NCI-H2227 treated with DMSO at 0.1 percent for 48 hours (cell line): ENCODE results near the gene B4GALT2.

Experiments
- DNase-seq: peaks from one replicate; lab custom pipeline; 2025; lab: John Stamatoyannopoulos, UW

Gene B4GALT2, protein sequence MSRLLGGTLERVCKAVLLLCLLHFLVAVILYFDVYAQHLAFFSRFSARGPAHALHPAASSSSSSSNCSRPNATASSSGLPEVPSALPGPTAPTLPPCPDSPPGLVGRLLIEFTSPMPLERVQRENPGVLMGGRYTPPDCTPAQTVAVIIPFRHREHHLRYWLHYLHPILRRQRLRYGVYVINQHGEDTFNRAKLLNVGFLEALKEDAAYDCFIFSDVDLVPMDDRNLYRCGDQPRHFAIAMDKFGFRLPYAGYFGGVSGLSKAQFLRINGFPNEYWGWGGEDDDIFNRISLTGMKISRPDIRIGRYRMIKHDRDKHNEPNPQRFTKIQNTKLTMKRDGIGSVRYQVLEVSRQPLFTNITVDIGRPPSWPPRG

DNA sequence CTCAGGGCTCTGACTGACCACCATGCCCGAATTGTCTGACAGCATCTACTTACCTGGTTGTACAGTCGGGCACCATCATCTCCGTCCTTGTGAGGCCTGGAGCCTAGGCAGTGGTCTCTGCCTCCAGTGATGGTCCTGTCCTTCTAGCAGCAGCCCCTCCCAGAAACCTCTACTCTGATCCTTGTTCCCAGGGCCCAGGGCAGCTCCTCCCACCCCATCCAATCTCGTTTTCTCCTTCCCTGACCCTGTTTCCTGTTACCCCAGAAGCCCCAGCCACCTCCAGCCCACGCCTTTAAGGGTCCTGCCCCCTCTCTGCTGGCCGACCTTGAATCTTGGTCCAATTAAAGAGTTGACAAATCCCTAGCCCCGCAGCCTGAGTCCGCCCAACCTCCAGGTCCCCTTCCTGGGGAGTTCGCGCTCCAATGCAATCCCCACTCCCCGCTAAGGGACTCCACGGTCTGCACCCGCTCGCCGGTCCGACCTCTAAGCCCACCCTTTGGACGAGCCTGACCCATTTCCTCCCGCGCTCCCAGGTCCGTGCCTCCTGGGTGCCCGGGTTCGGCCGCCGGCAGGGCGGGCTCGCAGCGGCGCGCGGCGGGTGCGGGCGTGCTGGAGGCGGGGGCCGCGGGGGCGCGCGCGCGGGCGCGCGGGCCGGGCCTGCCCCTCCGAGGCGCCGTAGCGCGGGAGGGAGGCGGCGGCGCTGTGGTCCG lies at the start of gene B4GALT2:
Gene B4GALT2 (plus strand): TSS at position 660 of the 710 bp plus-strand sequence. CDS start 1,951 bp downstream, outside the sequence.
- no peak for DNase-seq

DNA sequence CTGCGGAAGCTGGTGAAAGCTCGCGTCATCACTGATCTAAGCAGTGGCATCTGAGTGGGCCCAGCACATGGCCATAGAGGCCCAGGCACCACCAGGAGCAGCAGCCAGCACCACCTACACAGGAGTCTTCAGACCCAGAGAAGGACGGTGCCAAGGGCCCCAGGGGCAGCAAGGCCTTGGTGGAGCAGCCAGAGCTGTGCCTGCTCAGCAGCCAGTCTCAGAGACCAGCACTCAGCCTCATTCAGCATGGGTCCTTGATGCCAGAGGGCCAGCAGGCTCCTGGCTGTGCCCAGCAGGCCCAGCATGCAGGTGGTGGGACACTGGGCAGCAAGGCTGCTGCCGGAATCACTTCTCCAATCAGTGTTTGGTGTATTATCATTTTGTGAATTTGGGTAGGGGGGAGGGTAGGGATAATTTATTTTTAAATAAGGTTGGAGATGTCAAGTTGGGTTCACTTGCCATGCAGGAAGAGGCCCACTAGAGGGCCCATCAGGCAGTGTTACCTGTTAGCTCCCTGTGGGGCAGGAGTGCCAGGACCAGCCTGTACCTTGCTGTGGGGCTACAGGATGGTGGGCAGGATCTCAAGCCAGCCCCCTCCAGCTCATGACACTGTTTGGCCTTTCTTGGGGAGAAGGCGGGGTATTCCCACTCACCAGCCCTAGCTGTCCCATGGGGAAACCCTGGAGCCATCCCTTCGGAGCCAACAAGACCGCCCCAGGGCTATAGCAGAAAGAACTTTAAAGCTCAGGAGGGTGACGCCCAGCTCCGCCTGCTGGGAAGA lies 48.7 kb upstream of the B4GALT2 start:
- DNase-seq: no peak

DNA sequence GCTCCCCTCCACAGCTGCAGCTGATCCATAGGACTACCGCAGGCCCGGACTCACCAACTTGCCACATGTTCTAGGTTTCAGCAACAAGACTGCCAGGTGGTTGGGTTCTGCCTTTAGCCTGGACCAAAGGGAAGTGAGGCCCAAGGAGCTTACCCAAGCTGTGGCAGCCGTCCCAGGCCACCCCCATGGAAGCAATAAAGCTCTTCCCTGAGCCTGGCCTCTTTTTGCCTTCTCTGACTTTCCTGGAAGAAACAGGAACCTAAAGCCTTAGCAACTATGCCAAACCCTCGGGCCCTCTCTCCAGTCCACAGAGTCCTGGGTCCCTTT lies 48.1 kb upstream of the B4GALT2 start:
- DNase-seq: no peak

DNA sequence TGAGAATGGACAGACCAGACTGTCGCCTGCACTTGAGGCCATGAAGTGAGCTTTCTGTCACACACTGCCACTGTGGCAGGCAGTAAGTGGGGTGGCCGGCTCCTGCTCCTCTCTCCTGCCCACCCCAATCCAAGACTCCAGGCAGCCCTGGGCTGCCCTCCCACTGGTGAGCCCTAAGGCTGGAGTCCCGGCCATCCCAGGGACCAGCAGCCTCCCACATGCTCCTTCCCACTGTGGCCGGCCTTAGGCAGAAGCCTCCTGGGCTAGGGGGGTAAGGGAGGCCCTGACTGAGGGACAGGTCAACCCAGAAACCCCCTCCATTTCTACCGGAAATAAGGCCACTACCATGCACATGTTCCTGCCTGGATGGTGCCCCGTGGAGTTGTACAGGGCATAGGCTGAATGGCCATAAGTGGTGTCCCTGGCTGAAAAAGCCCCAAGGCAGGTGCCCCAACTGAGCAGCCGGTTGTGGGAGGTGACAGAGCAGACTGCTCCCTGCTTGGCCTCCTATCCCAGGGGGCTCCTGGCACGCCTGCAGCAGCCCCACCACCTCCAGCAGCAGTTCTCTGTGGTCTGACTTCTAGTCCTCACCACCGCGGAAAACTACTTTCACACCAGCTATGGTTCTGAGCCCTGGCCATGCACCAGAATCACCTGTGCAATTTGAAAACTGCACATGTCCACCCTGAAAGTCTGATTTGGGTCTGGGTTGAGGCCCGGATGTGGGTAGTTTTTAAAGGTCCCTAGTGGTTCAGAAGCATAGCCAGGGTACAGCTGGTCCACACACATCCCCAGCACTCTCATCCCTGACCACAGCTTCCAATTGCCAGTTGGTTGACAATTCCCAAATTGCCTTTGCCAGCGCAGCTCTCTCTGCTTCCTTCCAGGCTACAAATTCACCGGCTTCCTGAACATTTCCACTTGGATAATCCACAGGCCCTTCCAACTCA lies 47.0 kb upstream of the B4GALT2 start:
- DNase-seq: no peak

DNA sequence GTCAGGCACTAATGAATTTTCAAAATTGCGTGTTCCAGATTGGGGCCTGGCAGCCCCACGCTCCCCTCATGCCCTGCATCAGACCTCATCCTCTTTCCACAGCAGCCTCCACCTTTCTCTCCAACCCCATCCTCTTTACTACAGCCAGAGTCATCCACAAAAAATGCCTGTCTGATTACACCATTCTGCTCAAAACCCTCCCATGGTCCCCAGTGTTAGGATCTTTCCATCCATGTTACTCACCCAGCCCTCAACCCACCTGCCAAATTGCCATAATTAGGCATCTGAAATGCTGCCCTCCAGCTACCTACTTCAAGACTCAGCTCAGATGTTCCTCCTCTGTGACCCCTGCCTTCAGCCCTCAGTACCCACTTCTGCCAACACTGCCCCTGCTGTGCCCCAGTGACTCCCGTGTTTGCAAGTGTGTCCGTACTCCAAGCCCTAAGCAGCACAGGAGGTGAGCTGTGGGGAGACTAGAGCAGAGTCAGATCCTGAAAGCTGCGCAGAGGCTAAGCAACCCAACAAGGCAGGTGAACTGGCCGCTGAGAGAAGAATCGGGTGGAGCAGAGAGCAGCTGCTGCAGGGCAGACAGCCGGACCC lies 46.1 kb upstream of the B4GALT2 start:
- no peak for DNase-seq

DNA sequence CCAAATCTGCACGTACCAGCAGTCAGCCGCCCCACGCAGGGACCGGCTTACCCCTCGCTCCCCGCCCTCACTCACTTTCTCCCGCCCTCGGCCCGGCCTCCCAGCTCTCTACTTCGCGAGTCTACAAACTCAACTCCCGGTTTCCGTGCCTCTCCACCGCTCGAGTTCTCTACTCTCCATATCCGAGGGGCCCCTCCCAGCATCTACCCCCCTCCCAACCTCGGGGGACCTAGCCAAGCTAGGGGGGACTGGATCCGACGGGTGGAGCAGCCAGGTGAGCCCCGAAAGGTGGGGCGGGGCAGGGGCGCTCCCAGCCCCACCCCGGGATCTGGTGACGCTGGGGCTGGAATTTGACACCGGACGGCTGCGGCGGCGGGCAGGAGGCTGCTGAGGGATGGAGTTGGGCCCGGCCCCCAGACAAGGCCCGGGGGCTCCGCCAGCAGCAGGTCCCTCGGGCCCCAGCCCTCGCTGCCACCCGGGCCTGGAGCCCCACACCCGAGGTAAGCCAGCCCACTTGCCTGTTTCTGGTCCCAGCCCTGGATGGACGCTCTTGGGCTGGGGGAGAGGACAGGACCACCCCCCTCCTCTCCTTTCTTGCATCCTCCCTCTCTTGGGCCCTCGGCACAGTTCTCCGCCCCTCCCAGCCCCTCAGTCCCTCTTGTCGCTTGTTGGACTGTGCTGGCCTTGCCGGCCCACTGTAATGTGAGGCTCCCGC lies 45.5 kb upstream of the B4GALT2 start, which contains the start of gene ARTN:
Gene ARTN (plus strand): TSS at position 416 of the 715 bp plus-strand sequence. CDS start 1,856 bp downstream, outside the sequence.
- no peak for DNase-seq

DNA sequence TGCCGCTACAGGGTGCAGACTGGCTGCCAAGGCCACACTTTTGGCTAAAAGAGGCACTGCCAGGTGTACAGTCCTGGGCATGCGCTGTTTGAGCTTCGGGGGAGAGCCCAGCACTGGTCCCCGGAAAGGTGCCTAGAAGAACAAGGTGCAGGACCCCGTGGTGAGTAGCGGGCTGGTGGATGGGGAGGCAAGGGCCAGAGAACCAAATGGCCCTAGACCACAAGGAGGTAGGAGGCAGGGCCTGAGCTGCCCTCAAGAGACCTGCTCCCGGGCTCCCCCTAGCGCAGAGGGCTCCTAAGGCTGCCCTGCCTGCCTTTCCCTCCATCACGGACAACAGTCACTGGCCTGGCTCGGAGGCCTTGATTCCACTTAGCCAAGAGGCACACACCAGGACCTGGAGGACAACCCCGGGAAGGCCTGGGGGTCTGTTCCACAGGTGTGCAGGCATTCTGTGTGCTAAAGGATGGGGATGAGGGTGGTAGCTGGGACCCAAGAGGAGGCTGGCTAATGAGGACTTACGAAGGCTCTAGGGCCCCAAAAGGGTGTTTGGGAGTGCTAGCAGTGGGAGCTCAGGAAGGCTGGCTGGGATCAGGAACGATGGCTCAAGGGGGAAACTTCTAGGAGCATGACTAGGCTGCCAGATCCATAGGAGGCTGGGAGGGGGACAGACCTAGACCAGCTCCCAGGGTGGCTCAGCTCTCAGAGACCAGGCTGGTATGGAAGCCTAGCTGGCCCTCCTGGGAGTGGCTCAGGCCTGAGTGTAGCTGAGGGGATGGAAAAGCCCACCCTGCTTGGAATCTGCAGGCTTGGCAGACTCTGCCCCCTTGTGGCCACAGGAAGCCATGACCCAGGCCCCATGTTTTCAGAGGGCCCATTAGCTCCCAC lies 44.7 kb upstream of the B4GALT2 start:
- peak; percentile 78 for DNase-seq

DNA sequence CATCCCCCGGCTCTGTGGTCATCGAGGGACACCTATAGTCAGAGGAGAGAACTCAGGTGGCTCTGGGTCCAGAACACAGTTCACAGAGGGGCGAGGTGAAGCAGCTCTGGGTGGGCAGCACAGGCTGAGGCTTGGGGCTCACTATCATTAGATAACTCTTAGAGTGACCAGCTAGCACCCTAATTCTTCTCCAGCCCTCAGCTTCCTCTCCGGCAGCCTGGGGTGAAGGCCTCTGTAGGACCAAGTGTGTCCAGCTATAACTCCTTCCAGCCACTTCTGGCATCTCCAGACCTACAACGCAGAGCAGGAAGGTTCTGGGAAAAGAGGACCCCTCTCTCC lies 44.1 kb upstream of the B4GALT2 start:
- no peak for DNase-seq

DNA sequence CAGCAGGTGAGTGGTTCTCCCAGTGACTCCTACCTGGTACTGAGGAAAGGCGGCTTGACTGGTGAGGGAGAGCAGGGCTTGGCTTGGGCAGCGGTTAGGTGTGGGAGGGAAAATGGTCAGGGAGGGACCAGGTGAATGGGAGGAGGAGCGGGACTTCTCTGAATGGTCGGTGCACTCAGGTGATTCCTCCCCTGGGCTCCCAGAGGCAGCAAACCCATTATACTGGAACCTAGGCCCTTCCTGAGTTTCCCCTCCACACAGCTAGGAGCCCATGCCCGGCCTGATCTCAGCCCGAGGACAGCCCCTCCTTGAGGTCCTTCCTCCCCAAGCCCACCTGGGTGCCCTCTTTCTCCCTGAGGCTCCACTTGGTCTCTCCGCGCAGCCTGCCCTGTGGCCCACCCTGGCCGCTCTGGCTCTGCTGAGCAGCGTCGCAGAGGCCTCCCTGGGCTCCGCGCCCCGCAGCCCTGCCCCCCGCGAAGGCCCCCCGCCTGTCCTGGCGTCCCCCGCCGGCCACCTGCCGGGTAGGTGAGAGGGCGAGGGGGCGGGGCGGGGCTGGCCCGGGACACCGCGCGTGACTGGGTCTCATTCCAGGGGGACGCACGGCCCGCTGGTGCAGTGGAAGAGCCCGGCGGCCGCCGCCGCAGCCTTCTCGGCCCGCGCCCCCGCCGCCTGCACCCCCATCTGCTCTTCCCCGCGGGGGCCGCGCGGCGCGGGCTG lies 43.1 kb upstream of the B4GALT2 start:
- DNase-seq: no peak

DNA sequence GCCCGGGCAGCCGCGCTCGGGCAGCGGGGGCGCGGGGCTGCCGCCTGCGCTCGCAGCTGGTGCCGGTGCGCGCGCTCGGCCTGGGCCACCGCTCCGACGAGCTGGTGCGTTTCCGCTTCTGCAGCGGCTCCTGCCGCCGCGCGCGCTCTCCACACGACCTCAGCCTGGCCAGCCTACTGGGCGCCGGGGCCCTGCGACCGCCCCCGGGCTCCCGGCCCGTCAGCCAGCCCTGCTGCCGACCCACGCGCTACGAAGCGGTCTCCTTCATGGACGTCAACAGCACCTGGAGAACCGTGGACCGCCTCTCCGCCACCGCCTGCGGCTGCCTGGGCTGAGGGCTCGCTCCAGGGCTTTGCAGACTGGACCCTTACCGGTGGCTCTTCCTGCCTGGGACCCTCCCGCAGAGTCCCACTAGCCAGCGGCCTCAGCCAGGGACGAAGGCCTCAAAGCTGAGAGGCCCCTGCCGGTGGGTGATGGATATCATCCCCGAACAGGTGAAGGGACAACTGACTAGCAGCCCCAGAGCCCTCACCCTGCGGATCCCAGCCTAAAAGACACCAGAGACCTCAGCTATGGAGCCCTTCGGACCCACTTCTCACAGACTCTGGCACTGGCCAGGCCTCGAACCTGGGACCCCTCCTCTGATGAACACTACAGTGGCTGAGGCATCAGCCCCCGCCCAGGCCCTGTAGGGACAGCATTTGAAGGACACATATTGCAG lies 42.4 kb upstream of the B4GALT2 start:
- DNase-seq: peak; percentile 60

DNA sequence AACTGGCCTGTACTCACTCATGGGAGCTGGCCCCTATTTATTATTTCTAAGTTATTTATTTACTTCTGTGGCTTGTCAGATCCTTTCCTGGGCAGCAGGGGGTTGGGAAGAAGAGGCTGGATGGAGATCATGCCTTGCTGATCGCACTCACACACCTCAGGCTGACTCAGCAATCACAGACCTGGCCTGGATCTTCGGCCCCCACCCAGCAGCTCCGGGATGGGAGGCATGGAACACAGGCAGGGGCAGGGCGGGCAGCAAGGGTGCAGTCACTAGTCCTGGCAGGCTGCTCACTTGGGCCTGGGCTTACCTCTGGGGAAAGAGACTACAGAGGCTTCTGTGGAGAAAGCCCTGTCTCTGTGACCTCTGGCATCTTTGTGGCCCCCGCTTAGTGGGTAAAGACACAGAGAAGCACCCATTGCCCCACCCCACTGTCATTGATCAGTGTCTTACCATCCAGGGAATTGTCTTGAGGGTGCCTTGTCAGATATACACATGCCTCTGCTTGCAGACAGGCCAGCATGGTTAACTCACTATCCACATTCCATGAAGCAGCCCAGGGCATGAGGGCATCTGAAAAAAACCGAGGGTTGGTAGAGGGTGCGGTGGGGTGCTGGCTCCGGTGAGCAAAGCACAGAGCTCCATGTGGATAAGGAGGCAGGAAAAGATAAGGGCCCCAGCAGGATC lies 41.7 kb upstream of the B4GALT2 start:
- DNase-seq: no peak

DNA sequence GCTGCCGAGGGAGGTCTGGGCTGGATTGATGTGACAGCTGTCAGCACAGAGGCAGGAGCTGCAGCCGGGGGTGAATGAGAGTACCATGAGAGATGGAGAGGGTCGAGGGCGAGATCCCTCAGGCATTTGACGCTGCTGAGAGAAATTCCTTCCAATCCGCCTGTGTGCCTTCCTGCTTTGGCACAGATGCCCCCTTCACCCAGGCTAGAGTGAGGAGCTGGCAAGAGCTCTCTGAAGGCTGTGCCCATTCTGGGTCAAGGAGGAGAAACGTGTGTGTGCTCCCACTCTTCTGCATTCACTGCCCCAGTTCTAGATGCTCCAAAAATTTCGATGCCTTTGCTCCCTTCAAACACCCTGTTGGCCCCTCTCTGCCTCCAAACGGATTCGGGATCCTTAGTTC lies 40.6 kb upstream of the B4GALT2 start:
- no peak for DNase-seq

DNA sequence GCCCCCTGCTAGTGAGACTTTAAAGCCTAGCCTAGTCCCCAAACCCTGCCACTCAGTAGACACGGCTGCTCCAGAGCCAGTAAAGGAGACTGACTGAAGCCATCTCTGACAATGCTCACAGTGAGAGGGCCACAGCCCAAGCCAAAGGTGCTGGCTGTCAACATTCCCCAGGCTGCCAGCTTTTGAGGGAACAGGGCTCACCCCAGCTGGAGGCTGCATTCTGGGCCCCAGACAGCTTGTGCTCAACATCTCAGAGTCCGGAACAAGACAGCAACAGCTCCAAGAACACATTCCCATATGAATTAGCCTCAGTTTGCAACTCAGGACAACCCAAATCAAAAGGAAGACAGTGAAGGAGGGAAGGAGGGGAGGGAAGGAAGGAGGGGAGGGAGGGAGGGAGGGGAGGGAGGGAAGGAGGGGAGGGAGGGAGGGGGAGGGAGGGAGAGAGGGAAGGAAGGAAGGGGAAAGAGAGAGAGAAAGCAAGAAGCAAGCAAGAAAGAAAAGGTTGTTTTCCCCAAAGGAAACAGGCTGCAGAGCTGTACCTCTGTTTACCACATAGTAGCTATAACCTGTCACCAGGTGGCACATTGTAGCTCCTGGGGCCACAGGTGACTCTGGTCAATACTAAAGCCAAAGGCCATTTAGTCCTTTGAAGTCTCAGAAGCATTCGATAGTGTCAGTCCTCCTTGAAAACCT lies 40.0 kb upstream of the B4GALT2 start:
- no peak for DNase-seq

DNA sequence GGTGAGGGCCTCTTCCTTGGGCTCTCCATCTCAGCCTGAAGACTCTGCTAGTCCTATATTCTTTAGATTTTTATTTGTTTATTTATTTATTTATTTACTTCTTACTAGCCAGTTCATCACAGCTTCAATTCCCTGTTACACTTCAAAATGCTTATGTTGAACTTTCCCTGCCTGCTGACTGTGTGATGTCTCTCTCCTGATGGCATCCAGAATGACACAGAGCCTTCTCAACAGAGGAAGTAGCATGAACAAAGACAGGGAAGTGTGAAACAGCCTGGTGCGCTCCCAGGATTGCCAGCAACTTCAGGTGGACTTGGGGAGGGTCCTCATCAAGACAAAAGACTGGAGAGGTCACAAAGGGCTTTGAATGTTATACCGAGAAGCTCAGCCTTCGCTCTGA lies 36.6 kb upstream of the B4GALT2 start:
- DNase-seq: no peak

DNA sequence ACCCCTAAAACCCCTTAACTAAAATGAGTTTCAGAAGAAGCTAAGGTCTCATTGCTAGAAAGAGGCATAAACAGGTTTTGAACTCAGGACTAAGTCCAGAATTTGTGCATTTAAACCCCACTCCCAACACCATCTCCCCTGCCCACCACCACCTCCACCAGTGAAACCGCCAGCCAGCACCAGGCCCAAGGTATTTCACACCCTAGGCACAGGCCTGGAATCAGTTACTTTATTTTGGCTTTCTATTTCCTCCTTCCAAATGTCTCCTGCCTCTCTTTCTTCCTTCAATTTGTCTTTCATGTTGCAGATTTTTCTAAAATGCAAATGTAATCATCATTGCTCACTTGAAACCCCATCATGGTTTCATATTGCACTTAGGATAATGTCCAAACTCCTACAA lies 34.1 kb upstream of the B4GALT2 start:
- no peak for DNase-seq

DNA sequence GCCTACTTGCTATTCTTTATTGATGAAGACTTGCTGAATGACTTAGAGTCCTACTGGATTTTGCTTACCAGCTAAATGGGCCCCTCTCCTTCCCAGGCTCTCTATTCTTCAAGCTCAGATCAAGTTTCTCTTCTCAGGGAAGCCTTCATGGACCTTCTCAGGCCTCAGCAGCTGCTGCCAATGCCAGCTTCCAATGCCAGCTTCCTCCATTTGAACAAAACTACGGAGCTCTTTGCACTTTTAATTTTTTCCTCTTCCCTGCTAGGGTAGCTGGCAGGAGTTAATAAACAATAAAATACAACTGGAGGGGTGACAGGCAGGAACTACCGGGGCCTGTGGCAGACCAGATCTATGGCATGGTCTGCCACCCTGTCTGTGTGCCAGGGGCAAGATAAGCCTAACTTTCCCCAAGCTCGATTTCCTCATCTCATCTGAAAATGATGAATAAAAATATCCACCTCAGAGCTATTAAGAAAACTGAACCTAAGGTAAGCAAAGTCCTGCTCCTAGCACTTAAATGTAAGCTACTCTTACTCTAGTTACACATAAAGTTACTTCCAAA lies 33.3 kb upstream of the B4GALT2 start:
- no peak for DNase-seq
